ENCODE data around the gene ZNF611.
"Not testable (repeated sequence)": the region's sequence is repeated elsewhere in the genome, so short reads cannot be mapped to it uniquely, and the experiment has no call there.

ZNF611 gene

GRCh38 chr19:52685811-52686210 is 49.0 kb downstream of the ZNF611 start:
- DNase-seq = no peak

- not testable (repeated sequence) for DNase-seq
Measured at GRCh38 chr19:52681216-52681615, 53.6 kb downstream of the ZNF611 start.

- DNase-seq = no peak
Measured at GRCh38 chr19:52679598-52679997, 55.2 kb downstream of the ZNF611 start.

- DNase-seq = not testable (repeated sequence)
Measured at GRCh38 chr19:52675239-52675638, 59.6 kb downstream of the ZNF611 start.

GRCh38 chr19:52673014-52673413 is 61.8 kb downstream of the ZNF611 start:
- DNase-seq = no peak

- peak in 1 of 58 donors; percentile 47 for DNase-seq
Measured at GRCh38 chr19:52670046-52670445, 64.8 kb downstream of the ZNF611 start.

- no peak for DNase-seq
Measured at GRCh38 chr19:52669586-52669985, 65.3 kb downstream of the ZNF611 start.

GRCh38 chr19:52667972-52668371 is 66.9 kb downstream of the ZNF611 start:
- no peak for DNase-seq

GRCh38 chr19:52666506-52666905 is 68.3 kb downstream of the ZNF611 start:
- no peak for DNase-seq

GRCh38 chr19:52665529-52665928 is 69.3 kb downstream of the ZNF611 start:
- peak in 1 of 58 donors; percentile 1 for DNase-seq

GRCh38 chr19:52665027-52665426 is 69.8 kb downstream of the ZNF611 start:
- DNase-seq = no peak

GRCh38 chr19:52664461-52664860 is 70.4 kb downstream of the ZNF611 start:
- DNase-seq = no peak

- DNase-seq = no peak
Measured at GRCh38 chr19:52662631-52663030, 72.2 kb downstream of the ZNF611 start.

- no peak for DNase-seq
Measured at GRCh38 chr19:52660981-52661380, 73.9 kb downstream of the ZNF611 start.

GRCh38 chr19:52659013-52659412 is 75.8 kb downstream of the ZNF611 start:
- DNase-seq = no peak

- no peak for DNase-seq
Measured at GRCh38 chr19:52658595-52658994, 76.2 kb downstream of the ZNF611 start.

GRCh38 chr19:52653161-52653560 is 81.7 kb downstream of the ZNF611 start:
- no peak for DNase-seq

Measured in anterior cingulate cortex (tissue), 58 donors.